Gastrocnemius medialis (tissue), 4 donors: Measurements from ENCODE around the gene ZNF540. TPM values are rescaled to one million over a fixed set of nuclear protein-coding genes. Genes with fewer than 3 reads are reported as not detected.
"Not testable (repeated sequence)": the region's sequence is repeated elsewhere in the genome, so short reads cannot be mapped to it uniquely, and the experiment has no call there.

Experiments
- ATAC-seq, 2 donors: fragments of 150-250 bp; one replicate each; pipeline ENCODE4 v1.9.1; 2016
- DNase-seq, 2 donors: peaks; one replicate each; pipeline ENCODE4 v3.0.0-alpha.2; 2019
- H3K27ac ChIP-seq, 4 donors: fragments of 200-600 bp; sonication (generic); 1 replicate in 1 of 4; 2 replicates in 3 of 4; pipeline ENCODE4 v1.5.1; 2016 to 2018; ENCODE audit warnings: mild to moderate bottlenecking in 2 of 4, moderate library complexity in 1 of 4
- H3K27me3 ChIP-seq, 3 donors: fragments of 200-600 bp; sonication (generic) in 2 of 3; 1 replicate in 1 of 3; 2 replicates in 2 of 3; pipeline versions ENCODE4 v1.5.1 to v1.6.0; 2016 to 2019; ENCODE audit warnings: mild to moderate bottlenecking in 1 of 3, moderate library complexity in 1 of 3
- H3K36me3 ChIP-seq, 2 donors: fragments of 200-600 bp; sonication (generic) in 1 of 2; one replicate each; pipeline ENCODE4 v1.5.1; 2017 to 2018
- H3K4me1 ChIP-seq, 2 donors: fragments of 200-600 bp; sonication (generic) in 1 of 2; one replicate each; pipeline ENCODE4 v1.5.1; 2016 to 2017; ENCODE audit warnings: mild to moderate bottlenecking in 2 of 2
- H3K4me3 ChIP-seq, 4 donors: fragments of 200-600 bp; sonication (generic) in 3 of 4; 1 replicate in 1 of 4; 2 replicates in 3 of 4; pipeline ENCODE4 v1.5.1; 2016 to 2019; ENCODE audit warnings: mild to moderate bottlenecking in 2 of 4
- H3K9me3 ChIP-seq, 3 donors: fragments of 200-600 bp; sonication (generic) in 2 of 3; 1 replicate in 1 of 3; 2 replicates in 2 of 3; pipeline ENCODE4 v1.5.1; 2016 to 2019
- CTCF ChIP-seq, 5 experiments: fragments of 450-650 bp in 3 of 5; fragments of 200-600 bp in 2 of 5; sonication (generic) in 2 of 5; IDR thresholded peaks in 4 of 5; conservative IDR thresholded peaks in 1 of 5; 1 replicate in 4 of 5; 2 replicates in 1 of 5; pipeline ENCODE4 v1.5.1; 2016 to 2019; ENCODE audit warnings: antibody characterized with exemption in 5 of 5, mild to moderate bottlenecking in 3 of 5, moderate library complexity in 3 of 5
- POLR2A ChIP-seq, 2 donors: fragments of 450-650 bp; IDR thresholded peaks; one replicate each; pipeline ENCODE4 v1.6.1; 2017; ENCODE audit warnings: antibody characterized with exemption in 2 of 2, mild to moderate bottlenecking in 2 of 2, moderate library complexity in 2 of 2
- in situ Hi-C, 4 donors: fragments of 200-750 bp; cut with MboI; loops; one replicate each; pipeline versions ENCODE4 v1.15.0 to v1.8.0; 2017; ENCODE audit warnings: low sequenced_read_pairs in 4 of 4
- intact Hi-C: fragments of 100-400 bp; cut with DNase I; formaldehyde crosslinking; loops from one replicate; pipeline ENCODE4 v1.15.1; 2023; ENCODE audit warnings: low total_unique reads
- total RNA-seq, 4 donors: library from RNA; depleted of rRNA; stranded (reverse); fragments of >200 nt; gene quantifications; one replicate each; pipeline versions ENCODE4 v1.1.0 to v1.2.3, GENCODE V29; 2016

Gene ZNF540
- total RNA-seq, 4 donors from 2014 or later, result 0.46 to 1.5 (median 1.3) TPM

DNA sequence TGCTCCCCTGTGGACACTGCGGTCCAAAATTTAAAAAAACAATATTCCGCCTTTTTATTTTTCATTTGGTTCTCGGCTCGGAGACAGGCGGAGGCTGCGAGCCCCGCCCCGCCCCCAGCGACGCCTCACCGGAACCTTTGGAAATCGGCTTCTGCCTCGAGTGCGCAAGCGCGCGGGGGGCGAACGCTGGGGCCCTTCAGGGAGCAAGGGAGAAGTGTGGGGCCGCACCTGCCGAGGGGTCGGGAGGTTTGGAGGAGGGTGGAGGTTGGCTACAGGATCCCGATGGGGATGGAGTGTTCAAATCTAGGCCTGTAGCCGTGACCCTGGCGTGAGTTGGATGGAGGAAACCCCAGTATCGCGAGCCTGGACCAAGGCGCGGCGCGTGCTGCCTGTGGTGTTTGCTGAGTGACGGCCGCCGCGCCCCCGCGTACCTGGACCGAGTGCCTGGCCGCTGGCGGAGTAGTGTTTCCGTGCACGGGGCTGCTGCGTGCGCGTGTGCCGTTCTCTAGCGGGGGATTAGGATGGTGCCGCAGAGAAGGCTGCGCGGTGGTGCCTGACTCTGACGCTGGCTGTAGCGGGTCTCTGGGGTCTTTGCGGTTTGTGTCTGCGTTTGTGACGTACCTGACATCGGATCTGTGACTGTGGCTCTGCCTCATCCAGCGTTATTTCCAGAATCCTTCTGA is 61.2 kb downstream of the ZNF540 start:
- peak overlapping the region; percentile 75 to 94 (median 84) for H3K4me3 ChIP-seq
- in situ Hi-C loops, result no loop called here

DNA sequence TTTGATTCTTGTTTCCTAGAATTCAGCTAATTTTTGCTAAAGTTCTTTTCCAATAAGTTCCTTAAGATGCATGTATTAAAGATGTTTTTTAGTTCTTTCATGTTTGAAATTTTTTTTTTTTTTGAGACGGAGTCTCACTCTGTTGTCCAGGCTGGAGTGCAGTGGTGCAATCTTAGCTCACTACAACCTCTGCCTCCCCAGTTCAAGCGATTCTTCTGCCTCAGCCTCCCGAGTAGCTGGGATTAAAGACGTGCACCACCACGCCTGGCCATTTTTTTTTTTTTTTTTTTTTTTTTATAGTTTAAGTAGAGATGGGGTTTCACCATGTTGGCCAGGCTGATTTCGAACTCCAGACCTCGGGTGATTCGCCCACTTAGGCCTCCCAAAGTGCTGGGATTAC is 62.5 kb downstream of the ZNF540 start:
- H3K27ac ChIP-seq, in situ Hi-C loops, H3K9me3 ChIP-seq, ATAC-seq, H3K4me3 ChIP-seq, H3K36me3 ChIP-seq, H3K27me3 ChIP-seq, DNase-seq: not testable (repeated sequence)
- intact Hi-C loops, result loop anchor here (2.0 to 10.0 kb wide), 4 partner anchors 62 to 580 kb away; partner anchors contain the start of genes ZNF420, ZNF527, ZNF569 and ZNF570
- H3K4me1 ChIP-seq, result peaks cover 21 to 22% of the 10 kb centered on the region in 2 donors

More for the DNA sequence above, 61.2 kb downstream of the ZNF540 start:
- intact Hi-C loops, result loop anchor here (1.0 to 10.0 kb wide), 8 partner anchors 36 to 579 kb away; partner anchors contain the start of genes ZNF383, ZNF420, ZNF527 and ZNF540
- DNase-seq (peak; percentile 63 to 81), ATAC-seq (peak; percentile 85 to 93)
- Histone ChIP-seq H3K4me1 (peaks cover 21 to 22% of the 10 kb centered on the region in 2 donors), H3K9me3 (no peaks in the 10 kb centered on the region), H3K36me3 (peaks cover 0 to 5% of the 10 kb centered on the region in 2 donors), H3K27ac (peak overlapping the region; percentile 90 to 94 (median 93)), H3K27me3 (no peaks in the 10 kb centered on the region)
- TF ChIP-seq POLR2A (IDR thresholded peaks at IDR 0.05), result peak; percentile 29 to 32
- peak in 1 of 5 experiments; percentile 31 for TF ChIP-seq CTCF (IDR thresholded peaks at IDR 0.05 in 4 of 5, conservative IDR thresholded peaks at IDR 0.05 in 1 of 5)

Other genes starting within 250 kb of the ZNF540 start
- gene ZNF527, start 223.8 kb upstream of the ZNF540 start, total RNA-seq, result 1 to 10 TPM; 2.0 to 6.0 (median 2.8) TPM
- gene ZNF569, start 127.4 kb upstream of the ZNF540 start, total RNA-seq, result 1 to 10 TPM; 3.4 to 9.2 (median 4.4) TPM
- 1 to 10 TPM; 2.3 to 3.5 (median 2.8) TPM for gene ZNF570, start 125.5 kb upstream of the ZNF540 start, total RNA-seq
- gene ZNF793, start 87.9 kb upstream of the ZNF540 start, total RNA-seq, result 1 to 10 TPM in 2 of 4 donors, under 1 TPM in 2; 0.19 to 1.2 (median 0.76) TPM
- 1 to 10 TPM; 1.5 to 2.5 (median 1.8) TPM for gene ZNF571, start 84 bp upstream of the ZNF540 start, total RNA-seq
- 1 to 10 TPM; 1.2 to 6.2 (median 3.4) TPM for gene ZFP30, start 60.6 kb downstream of the ZNF540 start, total RNA-seq
- 1 to 10 TPM in 3 of 4 donors, under 1 TPM in 1; 0.62 to 2.7 (median 1.5) TPM for gene ZNF607, start 124.9 kb downstream of the ZNF540 start, total RNA-seq
- gene ZNF573, start 184.7 kb downstream of the ZNF540 start, total RNA-seq, result 10 to 100 TPM in 1 of 4 donors, 1 to 10 TPM in 3; 2.6 to 12.8 (median 5.6) TPM